Skeletal muscle satellite cell (primary cell): ENCODE data around the gene TUBB2B. TPM values are rescaled to one million over a fixed set of nuclear protein-coding genes. Genes with fewer than 3 reads are reported as not detected.
A peak's percentile ranks its signal among the peaks of the same experiment; 100 is the strongest.

ENCODE experiments used
- H3K27me3 ChIP-seq: 2 replicates; pipeline ENCODE4 v1.7.0; 2013; ENCODE audit warnings: low read length; ENCODE audit not compliant: control insufficient read depth, insufficient read depth
- H3K36me3 ChIP-seq: 2 replicates; pipeline ENCODE4 v1.7.0; 2013; ENCODE audit warnings: mild to moderate bottlenecking, control low read depth, low read length; ENCODE audit not compliant: insufficient read depth
- H3K4me1 ChIP-seq: 2 replicates; pipeline ENCODE4 v1.7.0; 2013; ENCODE audit warnings: low read length; ENCODE audit not compliant: control insufficient read depth, insufficient read depth
- H3K4me2 ChIP-seq: 2 replicates; pipeline ENCODE4 v1.7.0; 2013; ENCODE audit warnings: mild to moderate bottlenecking, low read length
- H3K4me3 ChIP-seq: 2 replicates; pipeline ENCODE4 v1.7.0; 2013; ENCODE audit warnings: low read length
- H3K9ac ChIP-seq: 2 replicates; pipeline ENCODE4 v1.7.0; 2013; ENCODE audit warnings: mild to moderate bottlenecking, low read depth, low read length, moderate library complexity
- H3K9me3 ChIP-seq: replicated peaks from 2 replicates; pipeline ENCODE4 v1.7.0; 2013; ENCODE audit warnings: mild to moderate bottlenecking, control low read depth, low read length
- total RNA-seq: library from RNA; depleted of rRNA; stranded (reverse); fragments of >200 nt; gene quantifications from 2 replicates; pipeline ENCODE4 v1.2.3, GENCODE V29; 2012; rRNA removed

TUBB2B gene
- 6.3 and 7.6 TPM in 2 replicates for total RNA-seq

- no peaks in the 10 kb centered on the region for H3K9me3 ChIP-seq
- H3K27me3 ChIP-seq = peaks cover 88% of the 10 kb centered on the region
- peak within 1 kb of the TSS; percentile 63 for H3K4me3 ChIP-seq
- peaks cover 40% of the 10 kb centered on the region for H3K4me1 ChIP-seq
- H3K9ac ChIP-seq = no peak within 1 kb of the TSS
- H3K36me3 ChIP-seq = no peaks in the 10 kb centered on the region
- peak within 1 kb of the TSS; percentile 82 for H3K4me2 ChIP-seq
Measured at GRCh38 chr6:3227363-3228045, at the start of gene TUBB2B. TSS of gene TUBB2B (minus strand) at chr6:3227653. CDS start at chr6:3227543, 110 bp downstream.

GRCh38 chr6:3277251-3277650 is 49.8 kb upstream of the TUBB2B start:
- Histone ChIP-seq H3K36me3 (peaks cover 2% of the 10 kb centered on the region), H3K4me1 (peaks cover 15% of the 10 kb centered on the region), H3K4me2 (no peak overlapping the region), H3K9me3 (no peaks in the 10 kb centered on the region), H3K27me3 (no peaks in the 10 kb centered on the region), H3K4me3 (no peak overlapping the region), H3K9ac (no peak overlapping the region)

DNA sequence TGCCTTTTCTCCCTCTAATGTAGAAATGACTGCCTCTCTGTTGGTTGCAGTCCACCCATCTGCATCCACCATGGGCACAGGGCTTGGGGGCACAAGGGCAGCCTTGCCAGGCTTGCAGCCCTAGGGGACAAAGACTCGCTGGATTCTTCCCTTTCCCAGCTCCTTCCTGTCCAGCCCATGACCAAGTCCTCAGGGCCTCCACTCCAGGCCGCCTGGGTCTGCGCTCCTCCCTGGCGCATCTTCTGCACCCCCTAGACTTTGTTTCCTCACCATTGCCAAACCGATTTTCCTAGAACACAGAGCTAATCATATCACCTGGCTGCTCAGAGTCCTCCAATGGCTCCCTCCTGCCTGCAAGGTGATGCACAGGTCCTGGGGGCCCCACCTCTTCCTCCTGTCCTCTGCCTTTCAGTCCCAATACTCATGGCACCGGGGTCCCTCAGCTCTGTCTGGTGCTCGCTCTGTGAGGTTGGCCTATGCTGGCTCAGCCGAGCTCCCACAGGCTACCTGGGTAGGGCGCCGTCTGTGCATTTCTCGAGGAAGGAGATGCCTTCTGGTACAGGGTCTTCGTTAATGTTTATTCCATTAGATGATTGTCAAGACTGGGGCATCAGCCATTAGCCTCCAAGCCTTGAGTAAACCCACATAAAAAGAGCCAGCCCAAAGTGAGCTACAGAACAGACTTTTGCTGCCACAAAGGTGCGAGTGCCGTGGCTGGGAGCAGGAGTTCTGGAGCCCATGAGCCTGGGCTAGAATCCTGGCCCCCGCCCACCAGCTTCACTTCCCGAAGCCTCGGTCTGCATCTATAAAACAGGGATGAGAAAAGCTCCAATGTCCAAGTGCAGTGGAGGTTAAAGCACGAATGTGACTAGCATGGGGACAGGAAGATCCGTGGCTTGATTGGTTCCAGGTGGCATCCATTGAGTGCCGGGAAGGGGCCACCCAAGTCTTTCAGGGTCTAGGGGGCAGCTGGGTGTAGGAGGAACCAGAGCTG is 49.0 kb upstream of the TUBB2B start:
- Histone ChIP-seq H3K4me2 (no peak overlapping the region), H3K4me1 (peaks cover 7% of the 10 kb centered on the region), H3K36me3 (peaks cover 9% of the 10 kb centered on the region), H3K9me3 (no peaks in the 10 kb centered on the region), H3K9ac (no peak overlapping the region), H3K4me3 (no peak overlapping the region), H3K27me3 (no peaks in the 10 kb centered on the region)

DNA sequence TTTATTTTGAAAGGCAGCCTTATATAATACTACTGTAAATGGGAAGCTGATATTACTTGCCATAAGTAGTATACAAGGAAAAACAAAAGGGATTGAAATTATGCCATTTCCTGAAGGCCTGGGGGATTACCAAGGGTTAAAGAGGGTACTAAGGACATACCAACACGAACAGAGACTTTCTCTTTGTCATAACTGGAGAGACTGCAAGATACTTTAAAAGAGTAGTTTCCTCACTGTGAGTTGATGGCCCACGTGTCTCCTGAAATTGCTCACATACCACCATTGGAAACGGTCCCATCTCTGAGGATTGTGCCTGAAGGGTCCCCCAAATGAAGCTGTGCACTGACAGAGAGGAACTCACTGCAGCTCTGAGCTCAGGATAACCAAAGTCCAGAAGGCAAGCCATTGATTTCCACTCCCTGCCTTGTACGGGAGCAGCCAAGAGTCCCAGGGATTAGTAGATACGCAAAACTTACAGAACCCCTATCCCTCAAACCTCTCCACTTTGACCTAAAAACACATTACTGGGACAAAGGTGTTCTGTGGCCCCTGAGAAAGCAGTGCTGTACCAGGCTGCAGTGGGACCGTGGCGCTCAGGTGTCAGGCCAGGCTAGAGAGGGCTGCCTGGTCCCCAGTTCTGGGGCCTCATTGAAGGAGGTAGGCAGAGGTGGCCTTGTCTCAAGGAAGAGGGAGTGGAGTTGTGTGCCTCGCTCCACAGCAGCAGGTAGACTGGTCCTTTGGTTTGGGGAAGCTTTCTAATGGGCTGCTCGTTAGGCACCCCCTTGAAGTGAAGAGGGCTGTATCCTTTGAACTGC is 46.5 kb upstream of the TUBB2B start:
- no peak overlapping the region for H3K9ac ChIP-seq
- no peaks in the 10 kb centered on the region for H3K27me3 ChIP-seq
- no peak overlapping the region for H3K4me3 ChIP-seq
- H3K4me1 ChIP-seq = no peaks in the 10 kb centered on the region
- H3K9me3 ChIP-seq = no peaks in the 10 kb centered on the region
- peaks cover 29% of the 10 kb centered on the region for H3K36me3 ChIP-seq
- no peak overlapping the region for H3K4me2 ChIP-seq

- no peak overlapping the region for H3K4me3 ChIP-seq
- no peak overlapping the region for H3K9ac ChIP-seq
- H3K27me3 ChIP-seq = no peaks in the 10 kb centered on the region
Measured at GRCh38 chr6:3272911-3273547, 45.6 kb upstream of the TUBB2B start.

DNA sequence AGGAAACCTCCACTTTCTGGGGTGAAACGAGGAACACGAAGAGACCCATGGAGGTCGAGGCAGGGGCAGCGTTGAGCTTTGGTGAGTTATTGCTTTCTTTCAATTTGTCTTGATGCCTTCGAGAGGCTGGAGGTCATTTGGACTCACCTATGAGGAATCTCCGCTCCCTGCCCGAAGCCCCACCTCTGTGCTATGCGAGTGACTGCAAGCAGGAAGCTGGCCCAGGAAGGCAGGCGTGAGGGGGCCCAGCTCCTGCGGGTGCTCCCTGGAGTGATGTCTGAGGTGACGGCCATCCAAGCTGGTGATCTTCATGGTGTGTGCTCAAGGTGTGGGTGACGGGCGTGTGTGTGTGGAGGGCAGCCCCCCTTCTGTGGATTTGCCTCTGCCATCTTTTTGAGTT is 44.3 kb upstream of the TUBB2B start:
- peaks cover 33% of the 10 kb centered on the region for H3K36me3 ChIP-seq
- no peak overlapping the region for H3K4me2 ChIP-seq
- H3K4me1 ChIP-seq = no peaks in the 10 kb centered on the region
- H3K27me3 ChIP-seq = no peaks in the 10 kb centered on the region
- H3K9me3 ChIP-seq = no peaks in the 10 kb centered on the region
- no peak overlapping the region for H3K4me3 ChIP-seq
- no peak overlapping the region for H3K9ac ChIP-seq

More at GRCh38 chr6:3272911-3273547, 45.6 kb upstream of the TUBB2B start:
- Histone ChIP-seq H3K4me2 (no peak overlapping the region), H3K9me3 (no peaks in the 10 kb centered on the region), H3K36me3 (peaks cover 33% of the 10 kb centered on the region), H3K4me1 (no peaks in the 10 kb centered on the region)

- Histone ChIP-seq H3K4me1 (no peaks in the 10 kb centered on the region), H3K9me3 (no peaks in the 10 kb centered on the region), H3K4me3 (no peak overlapping the region), H3K27me3 (no peaks in the 10 kb centered on the region), H3K9ac (no peak overlapping the region), H3K36me3 (peaks cover 38% of the 10 kb centered on the region), H3K4me2 (no peak overlapping the region)
Measured at GRCh38 chr6:3270258-3270657, 42.8 kb upstream of the TUBB2B start.

- Histone ChIP-seq H3K36me3 (peaks cover 43% of the 10 kb centered on the region), H3K4me1 (no peaks in the 10 kb centered on the region), H3K9me3 (no peaks in the 10 kb centered on the region), H3K4me2 (no peak overlapping the region), H3K9ac (no peak overlapping the region), H3K4me3 (no peak overlapping the region), H3K27me3 (no peaks in the 10 kb centered on the region)
Measured at GRCh38 chr6:3269281-3269975, 42.0 kb upstream of the TUBB2B start.

- H3K4me3 ChIP-seq = no peak overlapping the region
- H3K9me3 ChIP-seq = no peaks in the 10 kb centered on the region
- no peaks in the 10 kb centered on the region for H3K27me3 ChIP-seq
- peaks cover 50% of the 10 kb centered on the region for H3K36me3 ChIP-seq
- H3K4me1 ChIP-seq = no peaks in the 10 kb centered on the region
- H3K9ac ChIP-seq = no peak overlapping the region
- H3K4me2 ChIP-seq = no peak overlapping the region
Measured at GRCh38 chr6:3268680-3269079, 41.2 kb upstream of the TUBB2B start.

DNA sequence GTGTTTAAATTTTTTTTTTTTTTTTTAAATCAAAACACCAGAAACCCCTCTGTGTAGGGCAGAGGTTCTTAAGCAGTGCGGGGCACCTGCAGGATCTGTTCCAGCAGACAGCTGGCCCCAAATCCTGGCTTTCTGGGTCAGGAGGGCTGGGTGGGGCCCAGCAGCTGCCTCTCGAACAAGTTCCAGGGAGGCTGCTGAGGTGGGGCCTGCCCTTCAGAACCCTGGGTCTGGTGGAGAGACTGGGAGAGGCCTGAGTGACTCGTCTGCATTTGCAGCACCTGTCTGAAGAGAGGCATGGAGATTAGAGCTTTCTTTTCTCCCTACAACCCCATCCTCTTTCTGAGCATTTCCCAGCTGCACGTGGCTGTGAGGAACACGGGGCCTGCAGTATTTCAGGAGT is 39.7 kb upstream of the TUBB2B start:
- peaks cover 52% of the 10 kb centered on the region for H3K36me3 ChIP-seq
- H3K4me3 ChIP-seq = no peak overlapping the region
- H3K4me1 ChIP-seq = peaks cover 5% of the 10 kb centered on the region
- H3K4me2 ChIP-seq = no peak overlapping the region
- H3K27me3 ChIP-seq = no peaks in the 10 kb centered on the region
- H3K9ac ChIP-seq = no peak overlapping the region
- no peaks in the 10 kb centered on the region for H3K9me3 ChIP-seq
